ENCODE measurements around the gene LMAN1.

DNA sequence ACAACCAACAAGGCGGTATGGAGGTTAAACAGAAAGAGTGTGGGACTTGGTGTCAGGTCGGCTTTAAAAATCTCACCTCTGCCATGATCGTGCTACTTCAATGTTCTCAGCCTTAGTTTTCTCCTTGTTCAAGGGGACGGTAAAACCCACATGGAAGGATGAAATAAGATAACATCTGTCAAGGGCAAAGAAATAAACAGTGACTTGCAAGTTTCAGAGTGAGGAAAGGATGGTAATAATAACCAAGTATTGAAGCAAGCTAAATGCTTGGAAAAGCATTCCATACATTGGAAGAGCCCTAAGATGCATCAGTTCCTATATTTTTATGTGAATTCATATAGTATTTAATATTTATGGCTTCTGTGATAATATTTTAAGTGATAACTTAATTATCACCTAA, 29.8 kb upstream of the LMAN1 start:
- TF ChIP-seq CTCF (IDR thresholded peaks at IDR 0.05), result no peak
- TF ChIP-seq POLR2A (IDR thresholded peaks at IDR 0.05), result no peak

Measured in esophagus squamous epithelium (tissue), 4 donors.